A673 (cell line): ENCODE measurements around the gene PFKFB3. TPM values are rescaled to one million over a fixed set of nuclear protein-coding genes. Genes with fewer than 3 reads are reported as not detected.

ENCODE experiments used
- BruUV-seq: library from RNA; stranded (reverse); fragments of 400-500 nt; replicated peaks from 2 replicates; lab custom pipeline; 2021; lab: Mats Ljungman, UMichigan
- CTCF ChIA-PET: fragments of 300-600 bp; sonication (Branson Sonifier 250); formaldehyde crosslinking; loops from one replicate; lab custom pipeline; 2022; ENCODE audit warnings: antibody characterized with exemption; lab: Charles Lee
- POLR2A ChIA-PET: fragments of 300-600 bp; sonication (Branson Sonifier 250); formaldehyde crosslinking; loops from one replicate; lab custom pipeline; 2022; ENCODE audit warnings: antibody characterized with exemption; ENCODE audit not compliant: low non-redundant PET; lab: Charles Lee
- DNase-seq: peaks from one replicate; pipeline ENCODE4 v3.0.0-alpha.2; 2015; ENCODE audit warnings: low spot score
- H3K27ac ChIP-seq: fragments of 200-600 bp; sonication (generic); 2 replicates; pipeline ENCODE4 v1.5.1; 2016; ENCODE audit warnings: mixed run types, low read depth, mild to moderate bottlenecking, mixed read lengths, antibody characterized with exemption, low read length; ENCODE audit not compliant: poor library complexity, severe bottlenecking
- H3K27me3 ChIP-seq: fragments of 200-600 bp; sonication (generic); replicated peaks from 2 replicates; pipeline ENCODE4 v1.6.1; 2017; ENCODE audit warnings: mixed run types, low read depth, mild to moderate bottlenecking, mixed read lengths, antibody characterized with exemption, low read length; ENCODE audit not compliant: insufficient read depth, poor library complexity
- H3K36me3 ChIP-seq: fragments of 200-600 bp; sonication (generic); 2 replicates; pipeline ENCODE4 v1.6.1; 2016; ENCODE audit warnings: mixed run types, mild to moderate bottlenecking, mixed read lengths, antibody characterized with exemption, low read length; ENCODE audit not compliant: insufficient read depth, poor library complexity, severe bottlenecking
- H3K4me1 ChIP-seq: fragments of 200-600 bp; sonication (generic); 2 replicates; pipeline ENCODE4 v1.6.1; 2017; ENCODE audit warnings: mixed run types, mild to moderate bottlenecking, mixed read lengths, antibody characterized with exemption, low read length; ENCODE audit not compliant: insufficient read depth, poor library complexity, severe bottlenecking
- H3K4me3 ChIP-seq: fragments of 200-600 bp; sonication (generic); 2 replicates; pipeline ENCODE4 v1.5.1; 2016; ENCODE audit warnings: low read depth, mixed run types, mild to moderate bottlenecking, mixed read lengths, low read length; ENCODE audit not compliant: poor library complexity, severe bottlenecking
- H3K9me3 ChIP-seq: fragments of 200-600 bp; sonication (generic); 2 replicates; pipeline ENCODE4 v1.6.1; 2016; ENCODE audit warnings: mixed run types, low read depth, mild to moderate bottlenecking, mixed read lengths, antibody characterized with exemption, low read length; ENCODE audit not compliant: poor library complexity, severe bottlenecking
- EZH2 ChIP-seq: fragments of 200-600 bp; sonication (generic); IDR thresholded peaks from 2 replicates; pipeline ENCODE4 v1.6.1; 2017; ENCODE audit warnings: borderline replicate concordance, low read depth, mild to moderate bottlenecking, mixed read lengths, antibody characterized with exemption, low read length; ENCODE audit not compliant: poor library complexity, severe bottlenecking
- intact Hi-C: fragments of 100-400 bp; cut with micrococcal nuclease; formaldehyde crosslinking; loops from one replicate; pipeline ENCODE4 v1.10.0; 2022; ENCODE audit not compliant: unreplicated experiment
- total RNA-seq: library from RNA; stranded (reverse); gene quantifications from 2 replicates; pipeline ENCODE4 v1.2.3, GENCODE V29; 2021
- TF ChIP-seq, protein P1 (sequence below): fragments of 300-800, 200-600 bp; sonication (generic); conservative IDR thresholded peaks from 2 replicates; pipeline ENCODE4 v1.5.1; 2017; ENCODE audit warnings: low read depth, mild to moderate bottlenecking, antibody characterized with exemption, low read length, moderate library complexity, mixed read lengths

The PFKFB3 gene
- total RNA-seq, 1 experiment from 2014 or later = 53.0 TPM

DNA sequence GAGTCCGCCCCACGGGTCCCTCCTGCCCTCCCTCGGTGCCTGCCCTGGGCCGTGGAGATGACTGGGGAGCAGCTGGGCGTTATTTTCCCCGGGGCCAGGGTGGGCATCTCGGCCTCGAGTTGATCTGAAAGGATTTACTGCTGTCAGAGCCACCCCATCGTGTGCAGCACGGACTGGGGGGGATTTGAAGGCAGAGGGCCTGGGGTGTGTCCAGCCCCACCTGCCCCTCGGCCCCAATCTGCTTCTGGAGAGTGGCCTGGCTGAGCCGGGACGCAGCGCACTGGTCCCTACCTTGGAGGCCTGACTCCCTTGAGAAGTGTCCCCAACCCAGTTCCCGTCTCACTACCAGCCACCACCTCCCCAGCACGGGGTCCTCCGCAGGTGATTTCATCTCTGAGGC, 24.2 kb upstream of the PFKFB3 start:
- H3K9me3 ChIP-seq = no peaks in the 10 kb centered on the region
- TF ChIP-seq EZH2 = no peak
- TF ChIP-seq, protein P1, sequence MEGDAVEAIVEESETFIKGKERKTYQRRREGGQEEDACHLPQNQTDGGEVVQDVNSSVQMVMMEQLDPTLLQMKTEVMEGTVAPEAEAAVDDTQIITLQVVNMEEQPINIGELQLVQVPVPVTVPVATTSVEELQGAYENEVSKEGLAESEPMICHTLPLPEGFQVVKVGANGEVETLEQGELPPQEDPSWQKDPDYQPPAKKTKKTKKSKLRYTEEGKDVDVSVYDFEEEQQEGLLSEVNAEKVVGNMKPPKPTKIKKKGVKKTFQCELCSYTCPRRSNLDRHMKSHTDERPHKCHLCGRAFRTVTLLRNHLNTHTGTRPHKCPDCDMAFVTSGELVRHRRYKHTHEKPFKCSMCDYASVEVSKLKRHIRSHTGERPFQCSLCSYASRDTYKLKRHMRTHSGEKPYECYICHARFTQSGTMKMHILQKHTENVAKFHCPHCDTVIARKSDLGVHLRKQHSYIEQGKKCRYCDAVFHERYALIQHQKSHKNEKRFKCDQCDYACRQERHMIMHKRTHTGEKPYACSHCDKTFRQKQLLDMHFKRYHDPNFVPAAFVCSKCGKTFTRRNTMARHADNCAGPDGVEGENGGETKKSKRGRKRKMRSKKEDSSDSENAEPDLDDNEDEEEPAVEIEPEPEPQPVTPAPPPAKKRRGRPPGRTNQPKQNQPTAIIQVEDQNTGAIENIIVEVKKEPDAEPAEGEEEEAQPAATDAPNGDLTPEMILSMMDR = no peak
- no TSS peak for BruUV-seq
- H3K4me1 ChIP-seq = no peaks in the 10 kb centered on the region
- CTCF ChIA-PET = interaction anchor here (0.6 kb wide), 1 partner anchor 27 kb away, joined by 4 read pairs; no protein-coding TSS in a partner anchor
- no peaks in the 10 kb centered on the region for H3K36me3 ChIP-seq
- intact Hi-C loops = no loop called here
- H3K27me3 ChIP-seq = no peaks in the 10 kb centered on the region
- POLR2A ChIA-PET = no interaction called here
- no peak for DNase-seq
- no peak overlapping the region for H3K27ac ChIP-seq
- no peak overlapping the region for H3K4me3 ChIP-seq

- no peaks in the 10 kb centered on the region for H3K27me3 ChIP-seq
- no peak for DNase-seq
- no peaks in the 10 kb centered on the region for H3K9me3 ChIP-seq
- H3K36me3 ChIP-seq = no peaks in the 10 kb centered on the region
- no peak overlapping the region for H3K4me3 ChIP-seq
- POLR2A ChIA-PET = no interaction called here
- intact Hi-C loops = no loop called here
- no TSS peak for BruUV-seq
- CTCF ChIA-PET = interaction anchor here (0.6 kb wide), 1 partner anchor 27 kb away, joined by 4 read pairs; no protein-coding TSS in a partner anchor
- H3K27ac ChIP-seq = no peak overlapping the region
- TF ChIP-seq, protein P1 = no peak
- TF ChIP-seq EZH2 = no peak
- no peaks in the 10 kb centered on the region for H3K4me1 ChIP-seq
Measured at GRCh38 chr10:6179078-6179477, 23.7 kb upstream of the PFKFB3 start.

DNA sequence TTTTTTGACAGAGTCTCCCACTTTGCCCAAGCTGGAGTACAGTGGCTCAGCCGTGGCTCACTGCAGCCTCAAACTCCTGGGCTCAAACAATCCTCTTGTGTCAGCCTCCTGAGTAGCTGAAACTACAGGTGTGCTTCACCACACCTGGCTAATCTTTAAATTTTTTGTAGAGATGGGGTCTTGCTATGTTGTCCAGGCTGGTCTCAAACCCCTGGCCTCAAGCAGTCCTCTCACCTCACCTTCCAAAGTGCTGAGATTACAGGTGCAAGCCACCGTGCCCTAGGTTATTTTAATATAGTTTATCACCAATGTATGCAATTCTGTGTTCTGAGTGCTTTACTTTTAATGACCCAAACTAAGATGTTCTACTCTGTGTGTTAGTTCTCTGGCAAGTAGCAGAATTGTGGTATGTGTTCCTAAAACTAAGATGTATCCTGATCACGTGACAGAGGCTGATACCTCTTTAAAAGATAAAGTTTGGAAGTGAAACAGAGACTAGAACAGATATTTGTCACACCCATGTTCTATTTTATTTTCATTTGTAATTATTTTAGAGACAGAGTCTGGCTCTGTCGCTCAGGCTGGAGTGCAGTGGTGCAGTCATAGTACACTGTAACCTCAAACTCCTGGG, 22.1 kb upstream of the PFKFB3 start:
- CTCF ChIA-PET = no interaction called here
- DNase-seq = no peak
- Histone ChIP-seq H3K9me3 (no peaks in the 10 kb centered on the region), H3K4me3 (no peak overlapping the region), H3K27me3 (no peaks in the 10 kb centered on the region), H3K4me1 (no peaks in the 10 kb centered on the region), H3K27ac (no peak overlapping the region), H3K36me3 (no peaks in the 10 kb centered on the region)
- BruUV-seq = no TSS peak
- POLR2A ChIA-PET = no interaction called here
- no peak for TF ChIP-seq EZH2
- TF ChIP-seq, protein P1 = no peak
- intact Hi-C loops = no loop called here
